Hematopoietic multipotent progenitor cell (in vitro differentiated cells): ENCODE results near the gene CHST6. TPM values are rescaled to one million over a fixed set of nuclear protein-coding genes. Genes with fewer than 3 reads are reported as not detected.
"Not testable (repeated sequence)": the region's sequence is repeated elsewhere in the genome, so short reads cannot be mapped to it uniquely, and the experiment has no call there.

ENCODE experiments used
- DNase-seq, 3 donors: peaks; one replicate each; pipeline ENCODE4 v3.0.0-alpha.2; 2011 to 2015; ENCODE audit warnings: low read depth in 2 of 3, low spot score in 2 of 3
- total RNA-seq: library from RNA; depleted of rRNA; stranded (reverse); fragments of >200 nt; gene quantifications from one replicate; pipeline ENCODE4 v1.2.3, GENCODE V29; 2012

CHST6 gene
- total RNA-seq, 1 donor = 0.27 TPM

DNA sequence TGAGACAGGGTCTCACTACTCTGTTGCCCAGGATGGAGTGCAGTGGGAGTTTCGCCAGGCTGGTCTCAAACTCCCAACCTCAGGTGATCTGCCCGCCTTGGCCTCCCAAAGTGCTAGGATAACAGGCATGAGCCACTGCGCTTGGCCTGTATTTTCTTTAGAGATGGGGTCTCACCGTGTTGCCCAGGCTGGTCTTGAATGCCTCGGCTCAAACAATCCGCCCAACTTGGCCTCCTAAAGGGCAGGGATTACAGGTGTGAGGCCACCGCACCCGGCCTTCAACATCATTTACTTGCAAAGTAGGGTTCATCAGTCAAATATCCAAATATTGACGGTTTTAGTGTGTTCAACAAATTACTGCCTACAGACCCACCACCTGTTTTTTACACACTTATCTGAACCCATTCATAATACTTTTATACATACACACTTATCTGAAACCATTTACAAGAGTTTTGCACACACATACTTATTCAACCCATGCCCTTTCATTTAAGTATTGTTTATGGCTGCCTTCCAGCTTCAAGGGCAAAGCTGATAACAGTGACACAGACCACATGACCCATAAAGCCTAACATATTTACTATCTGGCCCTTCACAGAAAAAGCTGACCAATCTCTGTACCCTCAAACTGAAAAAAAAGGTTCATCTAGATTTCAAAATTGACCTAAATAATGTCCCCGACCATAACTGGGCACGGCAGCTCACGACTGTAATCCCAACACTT lies 42.6 kb downstream of the CHST6 start:
- no peak for DNase-seq

DNA sequence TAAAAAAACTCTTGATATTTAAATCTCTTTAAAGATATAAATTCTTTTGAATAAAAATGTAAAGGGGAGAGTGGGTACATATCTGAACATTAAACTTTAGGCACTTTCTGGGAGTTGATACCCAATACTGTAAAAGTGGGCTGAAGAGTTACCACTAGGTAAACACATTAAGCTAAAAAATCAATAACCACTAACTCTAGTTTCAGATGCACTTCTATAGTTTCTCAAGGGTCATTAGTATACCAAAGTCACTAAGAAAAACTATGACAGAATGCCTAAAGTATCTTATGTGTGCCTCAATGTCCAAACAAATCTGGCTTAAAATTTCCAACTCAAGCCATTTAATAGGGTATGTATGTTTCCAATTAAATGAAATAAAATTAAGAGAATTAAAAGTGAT lies 48.8 kb downstream of the CHST6 start:
- DNase-seq = no peak

DNA sequence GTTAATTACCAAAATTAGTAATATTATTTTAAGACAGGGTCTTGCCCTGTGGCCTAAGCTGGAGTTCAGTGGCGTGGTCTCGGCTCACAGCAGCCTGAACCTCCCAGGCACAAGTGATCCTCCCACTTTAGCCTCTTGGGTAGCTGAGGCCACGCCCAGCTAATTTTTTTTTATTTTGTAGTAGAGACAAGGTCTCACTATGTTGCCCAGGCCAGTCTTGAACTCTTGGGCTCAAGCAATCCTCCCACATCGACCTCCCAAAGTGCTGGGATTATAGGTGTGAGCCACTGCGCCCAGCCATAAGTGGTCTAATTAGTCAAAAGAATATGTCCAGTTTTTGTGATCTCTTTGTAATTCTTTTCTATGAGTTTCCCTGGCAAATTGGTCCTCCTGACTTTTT lies 49.9 kb downstream of the CHST6 start:
- no peak for DNase-seq

DNA sequence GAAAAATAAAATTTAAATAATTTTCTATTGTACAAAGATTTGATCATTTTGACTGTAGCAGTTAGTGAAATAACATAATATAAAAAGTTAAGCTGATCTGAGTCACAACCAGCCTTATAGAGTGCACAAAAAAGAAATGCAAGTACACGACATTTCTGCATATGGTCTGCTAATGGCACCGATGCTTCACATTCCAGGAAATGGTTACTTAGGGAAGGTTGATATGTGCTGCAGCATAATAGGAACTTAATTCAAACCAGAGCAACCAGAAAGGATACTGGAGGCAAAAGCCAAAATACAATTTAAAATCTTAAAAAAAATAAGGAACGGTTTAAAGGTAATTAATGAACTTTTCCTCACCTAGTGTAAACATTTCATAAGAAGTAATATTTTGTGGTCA lies 51.9 kb downstream of the CHST6 start:
- DNase-seq = no peak

DNA sequence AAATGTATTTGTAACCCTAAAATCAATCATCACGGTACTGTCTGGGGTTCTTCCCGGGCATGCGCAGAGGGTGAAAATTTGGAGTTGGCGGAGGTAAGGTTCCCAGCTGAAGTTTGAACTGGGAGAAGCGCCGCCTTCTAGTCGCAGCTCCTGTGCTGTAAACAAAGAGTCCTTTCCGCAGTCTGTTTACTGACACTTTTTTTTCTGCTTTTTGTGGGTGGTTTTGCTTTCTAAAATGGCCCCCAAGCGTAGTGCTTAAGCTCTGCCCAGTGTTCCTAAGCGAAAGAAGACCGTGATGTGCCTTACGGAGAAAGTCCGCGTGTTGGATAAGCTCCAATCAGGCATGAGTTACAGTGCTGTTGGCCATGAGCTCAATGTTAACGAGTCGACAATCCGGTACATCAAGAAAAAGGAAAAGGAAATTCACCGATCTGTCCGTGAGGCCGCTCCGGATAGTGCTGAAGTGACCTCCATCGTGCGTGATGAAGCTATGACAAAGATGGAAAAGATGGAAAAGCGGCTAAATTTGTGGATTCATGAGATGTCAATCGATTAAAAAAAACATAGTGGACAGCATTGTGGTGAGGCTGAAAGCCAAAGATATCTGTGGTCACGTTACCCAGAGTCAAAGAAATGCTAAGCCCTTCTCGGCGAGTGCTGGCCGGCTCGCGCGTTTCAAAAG lies 61.4 kb downstream of the CHST6 start:
- DNase-seq = peak in 2 of 3 donors; percentile 91 to 97

DNA sequence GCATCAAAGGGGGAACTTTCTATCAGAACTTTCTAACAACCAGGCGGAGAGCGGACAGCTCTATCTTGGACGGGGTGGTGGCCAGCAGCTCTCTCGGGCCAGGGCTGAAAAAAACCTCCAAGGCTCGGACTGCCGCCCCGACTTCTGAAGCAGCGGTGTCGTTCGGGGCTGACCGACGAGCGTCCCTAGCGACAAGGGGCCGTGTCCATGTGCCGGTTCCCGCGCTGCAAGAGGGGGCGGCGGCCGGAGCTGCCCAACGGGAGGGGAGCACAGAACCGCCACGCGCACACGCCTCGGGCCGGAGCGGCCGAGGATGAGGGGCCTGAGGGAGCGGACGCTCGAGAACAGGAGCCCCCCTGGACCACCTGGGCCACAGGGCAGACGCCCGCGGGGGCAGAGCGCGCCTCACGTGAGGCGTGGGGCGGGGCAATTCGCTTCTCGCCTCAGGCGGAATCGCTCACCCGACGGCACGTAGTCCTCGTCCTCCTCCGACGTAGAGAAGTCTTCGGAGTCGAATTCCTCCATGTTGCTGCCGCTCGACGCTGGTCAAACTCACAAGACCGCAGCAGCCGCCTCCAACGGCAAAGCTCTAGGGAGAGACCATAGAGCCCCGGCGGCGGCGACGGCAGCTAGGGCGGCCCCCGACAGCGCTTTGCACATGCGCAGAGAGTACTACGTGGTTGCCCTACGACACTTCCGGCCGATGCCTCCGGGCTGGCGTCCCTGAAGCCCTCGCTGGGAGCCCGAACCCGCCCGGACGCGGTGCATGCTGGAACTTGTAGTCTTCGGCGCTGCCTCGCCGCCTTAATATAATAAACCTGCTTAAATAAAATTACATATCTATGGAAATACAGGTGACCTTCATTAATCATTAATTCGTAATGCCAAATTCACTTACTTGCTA lies 62.2 kb downstream of the CHST6 start, which contains the start of gene CFDP1:
CFDP1 (minus strand) TSS at position 676 of the 904 bp plus-strand sequence; CDS start at position 525, 151 bp downstream.
- peak; percentile 89 to 98 (median 96) for DNase-seq

DNA sequence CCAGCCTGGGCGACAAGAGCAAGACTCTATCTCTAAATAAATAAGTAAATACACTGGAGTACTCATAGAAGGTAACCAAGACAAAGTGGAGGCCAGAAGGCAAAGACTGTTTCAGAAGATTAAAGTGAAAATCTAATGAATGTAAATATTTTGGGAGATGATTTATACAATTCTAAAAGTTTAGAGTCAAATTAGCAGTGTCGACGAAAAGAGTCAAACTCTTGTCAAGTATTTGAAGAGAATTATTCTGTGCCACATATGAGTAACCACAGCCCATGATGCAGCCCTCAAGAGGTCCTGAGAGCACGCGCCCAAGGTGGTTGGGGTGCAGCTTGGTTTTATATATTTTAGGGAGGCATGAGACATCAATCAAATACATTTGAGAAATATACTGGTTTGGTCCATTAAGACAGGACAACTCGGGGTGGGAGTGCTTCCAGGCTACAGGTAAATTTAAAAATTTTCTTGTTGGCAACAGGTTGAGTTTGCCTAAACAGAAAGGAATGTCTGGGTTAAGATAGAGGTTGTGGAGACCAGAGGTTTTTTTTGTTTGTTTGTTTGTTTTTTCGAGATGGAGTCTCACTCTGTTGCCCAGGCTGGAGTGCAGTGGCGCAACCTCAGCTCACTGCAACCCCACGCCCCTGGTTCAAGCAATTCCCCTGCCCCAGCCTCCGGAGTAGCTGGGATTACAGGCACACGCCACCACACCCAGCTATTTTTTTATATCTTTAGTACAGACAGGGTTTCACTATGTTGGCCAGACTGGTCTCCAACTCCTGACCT lies 65.4 kb downstream of the CHST6 start:
- DNase-seq = no peak

DNA sequence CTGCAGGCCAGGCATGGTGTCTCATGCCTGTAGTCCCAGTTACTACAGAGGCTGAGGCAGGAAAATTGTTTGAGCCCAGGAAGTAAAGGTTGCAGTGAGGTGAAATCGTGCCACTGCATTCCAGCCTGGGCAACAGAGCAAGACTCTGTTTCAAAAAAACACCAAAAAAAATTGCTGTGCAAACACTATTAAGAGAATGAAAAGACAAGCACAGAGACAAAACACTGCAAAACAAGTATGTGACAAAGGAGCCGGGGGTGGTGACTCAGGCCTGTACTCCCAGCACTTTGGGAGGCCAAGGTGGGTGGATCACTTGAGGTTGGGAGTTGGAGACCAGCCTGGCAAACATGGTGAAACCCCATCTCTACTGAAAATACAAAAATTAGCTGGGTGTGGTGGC lies 68.7 kb downstream of the CHST6 start:
- not testable (repeated sequence) for DNase-seq

DNA sequence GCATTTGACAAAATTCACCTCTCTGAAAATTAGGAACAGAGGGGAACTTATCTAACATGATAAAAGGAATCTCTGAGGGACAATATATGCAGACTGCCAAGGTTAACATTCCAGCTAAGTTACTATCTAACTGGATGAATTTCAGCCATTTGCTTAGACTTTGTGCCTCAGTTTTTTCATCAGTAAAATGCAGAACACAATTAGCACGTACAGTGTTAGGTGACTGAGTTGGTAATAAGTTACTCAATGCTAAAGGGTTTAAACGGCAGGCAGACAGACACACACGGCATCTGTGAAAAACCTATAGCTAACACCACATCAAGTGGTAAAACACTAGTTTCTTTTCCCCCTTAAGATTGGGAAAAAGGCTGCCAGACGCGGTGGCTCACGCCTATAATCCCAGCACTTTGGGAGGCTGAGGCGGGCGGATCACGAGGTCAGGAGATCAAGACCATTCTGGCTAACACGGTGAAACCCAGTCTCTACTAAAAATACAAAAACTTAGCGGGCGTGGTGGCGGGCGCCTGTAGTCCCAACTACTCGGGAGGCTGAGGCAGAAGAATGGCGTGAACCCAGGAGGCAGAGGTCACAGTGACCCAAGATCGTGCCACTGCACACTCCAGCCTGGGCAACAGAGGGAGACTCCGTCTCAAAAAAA lies 71.0 kb downstream of the CHST6 start:
- DNase-seq = not testable (repeated sequence)

DNA sequence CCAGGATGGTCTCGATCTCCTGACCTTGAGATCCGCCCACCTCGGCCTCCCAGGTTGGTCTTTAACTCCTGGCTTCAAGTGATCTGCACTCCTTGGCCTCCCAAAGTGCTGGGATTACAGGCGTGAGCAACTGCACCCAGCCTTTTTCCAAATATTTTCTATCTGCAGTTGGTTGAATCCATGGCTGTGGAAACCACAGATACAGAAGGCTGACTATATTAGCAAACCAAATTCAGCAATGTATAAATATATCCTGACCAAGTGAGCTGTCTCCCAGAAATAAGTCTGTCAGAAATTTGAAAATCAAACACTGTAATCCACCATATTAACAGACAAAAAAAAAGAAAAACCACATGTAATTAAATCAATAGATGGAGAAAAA lies 71.5 kb downstream of the CHST6 start:
- no peak for DNase-seq

Other genes with a start within 250 kb of the CHST6 start
- gene BCAR1, start 243.8 kb downstream of the CHST6 start, total RNA-seq = under 0.01 TPM
- 10.8 TPM for gene CFDP1, start 61.9 kb downstream of the CHST6 start, total RNA-seq
- gene TMEM170A, start 30.8 kb downstream of the CHST6 start, total RNA-seq = 29.9 TPM
- under 0.01 TPM for gene CHST5, start 40.7 kb upstream of the CHST6 start, total RNA-seq
- gene TMEM231, start 60.8 kb upstream of the CHST6 start, total RNA-seq = 21.8 TPM
- 43.4 TPM for gene GABARAPL2, start 70.9 kb upstream of the CHST6 start, total RNA-seq
- 49.5 TPM for gene ADAT1, start 127.8 kb upstream of the CHST6 start, total RNA-seq
- 75.4 TPM for gene KARS1, start 152.2 kb upstream of the CHST6 start, total RNA-seq
- gene TERF2IP, start 152.3 kb upstream of the CHST6 start, total RNA-seq = 49.3 TPM
- not detected for gene CPHXL2, start 181.6 kb upstream of the CHST6 start, total RNA-seq
- not detected for gene DUXB, start 206.0 kb upstream of the CHST6 start, total RNA-seq
- not detected for gene CPHXL, start 231.0 kb upstream of the CHST6 start, total RNA-seq